ENCODE results near the gene PREP.
"Not testable (repeated sequence)": the region's sequence is repeated elsewhere in the genome, so short reads cannot be mapped to it uniquely, and the experiment has no call there.

The PREP gene

GRCh38 chr6:105263685-105264610, 138.9 kb downstream of the PREP start:
- no peak for DNase-seq (ENCODE audit: low read depth)

GRCh38 chr6:105259913-105260889, 142.7 kb downstream of the PREP start:
- DNase-seq (ENCODE audit: low read depth), result no peak

GRCh38 chr6:105258816-105259215, 144.1 kb downstream of the PREP start:
- DNase-seq (ENCODE audit: low read depth), result no peak

- DNase-seq (ENCODE audit: low read depth), result no peak
Measured at GRCh38 chr6:105257340-105257739, 145.5 kb downstream of the PREP start.

GRCh38 chr6:105256619-105257018, 146.3 kb downstream of the PREP start:
- DNase-seq (ENCODE audit: low read depth), result no peak

- no peak for DNase-seq (ENCODE audit: low read depth)
Measured at GRCh38 chr6:105253787-105254186, 149.1 kb downstream of the PREP start.

- DNase-seq (ENCODE audit: low read depth), result no peak
Measured at GRCh38 chr6:105251689-105252088, 151.2 kb downstream of the PREP start.

GRCh38 chr6:105250533-105250932, 152.3 kb downstream of the PREP start:
- no peak for DNase-seq (ENCODE audit: low read depth)

- no peak for DNase-seq (ENCODE audit: low read depth)
Measured at GRCh38 chr6:105243487-105243886, 159.4 kb downstream of the PREP start.

GRCh38 chr6:105235155-105235554, 167.7 kb downstream of the PREP start:
- no peak for DNase-seq (ENCODE audit: low read depth)

- DNase-seq (ENCODE audit: low read depth), result not testable (repeated sequence)
Measured at GRCh38 chr6:105231771-105232170, 171.1 kb downstream of the PREP start.
